Measurements from ENCODE around the gene RAB40C. TPM values are rescaled to one million over a fixed set of nuclear protein-coding genes. Genes with fewer than 3 reads are reported as not detected.

The RAB40C gene
- total RNA-seq, 1 donor from 2014 or later = 24.2 TPM

DNA sequence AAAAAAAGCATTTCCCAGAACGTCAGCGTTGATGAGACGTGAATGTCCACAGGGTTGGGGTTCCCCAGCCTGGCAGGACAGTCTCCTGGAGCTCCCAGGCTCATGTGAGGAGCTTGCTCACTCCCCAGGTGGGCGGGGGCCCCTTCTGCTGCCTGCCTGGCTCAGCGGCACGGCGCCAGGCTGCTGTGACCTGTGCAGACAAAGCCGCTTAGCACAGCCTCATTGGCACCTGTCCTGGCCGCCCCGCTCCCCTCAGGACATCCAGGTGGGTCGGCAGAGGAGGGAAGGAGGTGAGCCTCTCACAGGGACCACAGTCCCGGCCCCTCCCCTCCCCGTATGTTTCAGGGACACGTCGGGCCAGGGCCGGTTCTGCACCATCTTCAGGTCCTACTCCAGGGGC, 28.0 kb downstream of the RAB40C start:
- no peak for DNase-seq

DNA sequence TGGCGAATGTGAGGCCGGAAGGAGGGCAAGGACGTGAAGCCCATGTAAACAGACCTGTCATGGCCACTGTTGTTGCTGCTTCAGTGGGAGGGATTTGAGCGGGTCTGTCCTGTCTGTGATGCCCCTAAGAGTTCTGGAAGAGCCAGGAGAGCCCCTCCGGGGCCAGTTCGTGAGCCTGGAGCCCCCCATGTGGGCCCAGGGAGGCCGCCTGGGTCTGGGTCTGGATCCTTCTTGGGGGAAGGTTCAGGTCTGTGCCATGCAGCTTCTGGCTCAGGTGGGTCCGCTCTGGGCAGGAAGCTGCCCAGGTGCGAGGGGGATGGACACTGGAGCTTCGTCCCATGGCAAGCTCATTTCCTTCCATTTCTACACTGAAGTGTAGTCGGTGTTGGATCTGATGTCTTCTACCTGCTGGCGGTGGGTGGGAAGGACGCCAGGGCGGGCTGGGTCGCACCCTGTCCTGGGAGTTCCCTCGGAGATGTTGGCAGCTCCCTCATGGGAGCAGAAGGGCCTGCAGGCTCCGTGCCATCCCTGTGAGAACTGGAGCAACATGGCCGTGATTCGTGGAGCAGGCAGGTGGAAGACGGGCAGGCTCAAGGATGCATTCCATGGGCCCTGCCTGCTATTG, 29.7 kb downstream of the RAB40C start:
- DNase-seq = no peak

DNA sequence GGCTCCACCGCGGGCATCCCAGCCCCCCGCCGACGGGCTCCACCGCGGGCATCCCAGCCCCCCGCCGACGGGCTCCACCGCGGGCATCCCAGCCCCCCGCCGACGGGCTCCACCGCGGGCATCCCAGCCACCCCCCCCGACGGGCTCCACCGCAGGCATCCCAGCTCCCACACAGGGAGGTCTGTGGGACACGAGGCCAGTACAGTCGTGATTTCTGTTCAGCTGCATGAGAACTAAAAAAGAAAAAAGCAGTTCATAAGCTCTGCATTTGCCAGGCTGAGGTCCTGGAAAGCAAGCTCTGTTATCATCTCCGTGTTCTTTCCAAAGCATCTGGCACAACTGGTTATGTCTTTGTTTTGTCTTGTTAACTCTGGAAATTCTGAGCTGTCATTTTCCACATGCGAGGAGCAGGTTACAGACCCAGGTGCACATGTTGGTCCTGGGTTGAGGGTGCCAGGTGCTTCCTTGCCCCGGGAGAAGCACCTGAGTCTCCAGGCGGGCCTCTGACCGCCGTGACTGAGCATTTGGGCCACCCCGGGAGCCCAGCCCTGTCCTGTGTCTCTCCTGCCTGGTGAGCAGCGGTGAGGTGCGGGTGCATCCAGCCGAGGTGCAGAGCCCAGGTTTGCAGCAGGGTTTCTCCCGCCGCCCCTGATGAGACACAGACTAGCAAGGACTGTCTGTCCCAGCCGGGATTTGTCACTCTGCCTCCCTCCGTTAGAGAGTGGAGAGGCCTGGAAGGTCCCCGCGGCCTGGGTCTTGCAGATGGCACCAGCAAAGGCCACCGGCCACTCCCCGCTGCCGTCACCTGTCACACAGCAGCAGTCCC, 31.0 kb downstream of the RAB40C start:
- no peak for DNase-seq

DNA sequence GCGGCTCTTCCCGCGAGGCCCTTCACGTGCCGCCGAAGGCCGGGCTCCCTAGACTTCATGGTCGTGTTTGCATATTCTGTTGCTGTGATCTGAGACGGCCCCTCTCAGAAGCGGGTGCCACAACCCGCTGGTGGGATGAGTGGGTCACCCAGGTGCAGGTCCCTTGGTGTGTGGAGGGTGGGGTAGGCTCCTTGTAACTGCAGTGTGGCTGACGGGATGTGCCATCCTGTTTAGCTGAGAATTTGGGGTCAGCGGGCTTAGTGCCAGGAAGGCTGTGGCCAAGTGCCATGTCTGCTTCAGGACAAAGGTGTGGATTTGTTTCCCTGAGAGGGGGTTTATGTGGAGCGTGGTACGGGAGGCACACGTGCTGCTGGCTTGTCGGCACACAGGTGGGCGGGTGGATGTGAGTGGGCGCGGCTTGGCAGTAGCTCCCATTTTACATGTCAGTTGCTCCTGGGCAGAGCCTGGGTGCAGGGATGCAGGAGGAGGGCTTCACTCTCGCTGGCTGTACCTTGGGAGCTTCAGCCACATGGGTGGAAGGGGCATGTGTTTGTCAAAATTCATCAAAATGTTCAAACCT, 31.8 kb downstream of the RAB40C start:
- no peak for DNase-seq

DNA sequence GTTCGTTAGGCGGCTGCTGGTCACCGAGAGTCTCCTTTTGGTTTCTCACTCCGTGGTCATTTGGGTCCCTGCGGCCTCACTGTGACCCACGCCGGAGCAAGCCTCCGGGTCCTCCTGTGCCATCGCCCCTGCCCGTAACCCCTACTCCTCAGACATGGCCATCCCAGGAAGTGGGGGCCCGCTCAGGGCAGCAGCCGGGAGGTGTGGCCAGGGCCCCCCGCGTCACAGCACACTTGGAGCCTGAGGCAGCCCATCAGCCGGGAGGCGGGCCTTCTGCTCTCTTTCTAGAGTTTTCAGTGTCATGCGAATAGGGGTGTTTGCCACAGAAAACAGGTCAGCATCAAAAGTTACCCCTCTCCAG, 33.0 kb downstream of the RAB40C start:
- DNase-seq = no peak

DNA sequence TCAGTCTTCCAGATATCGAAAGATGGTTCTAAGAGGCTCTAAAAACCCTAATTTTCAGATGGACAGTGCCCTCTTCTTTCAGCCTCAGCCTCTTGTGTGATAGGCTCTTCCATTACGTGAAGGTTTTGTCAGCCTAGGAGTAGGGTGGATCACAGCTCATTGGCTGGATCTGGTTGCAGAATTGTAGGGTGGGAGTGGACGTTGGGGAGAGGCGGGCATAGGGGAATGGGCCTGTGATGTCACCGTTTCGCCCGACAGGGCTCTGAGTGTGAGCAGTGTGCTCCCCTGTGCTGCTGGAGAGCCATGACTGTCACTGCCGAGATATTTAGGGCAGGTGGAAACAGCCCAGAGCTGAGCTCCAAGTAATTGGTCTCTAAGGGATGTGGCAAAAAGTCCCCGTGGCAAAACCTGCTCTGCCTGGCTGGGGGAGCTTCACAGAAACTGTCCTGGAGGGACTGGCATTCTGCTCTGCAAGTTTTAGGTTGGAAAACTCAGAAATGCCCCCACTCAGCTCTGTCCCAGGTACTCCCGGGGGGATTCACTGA, 34.7 kb downstream of the RAB40C start:
- no peak for DNase-seq

DNA sequence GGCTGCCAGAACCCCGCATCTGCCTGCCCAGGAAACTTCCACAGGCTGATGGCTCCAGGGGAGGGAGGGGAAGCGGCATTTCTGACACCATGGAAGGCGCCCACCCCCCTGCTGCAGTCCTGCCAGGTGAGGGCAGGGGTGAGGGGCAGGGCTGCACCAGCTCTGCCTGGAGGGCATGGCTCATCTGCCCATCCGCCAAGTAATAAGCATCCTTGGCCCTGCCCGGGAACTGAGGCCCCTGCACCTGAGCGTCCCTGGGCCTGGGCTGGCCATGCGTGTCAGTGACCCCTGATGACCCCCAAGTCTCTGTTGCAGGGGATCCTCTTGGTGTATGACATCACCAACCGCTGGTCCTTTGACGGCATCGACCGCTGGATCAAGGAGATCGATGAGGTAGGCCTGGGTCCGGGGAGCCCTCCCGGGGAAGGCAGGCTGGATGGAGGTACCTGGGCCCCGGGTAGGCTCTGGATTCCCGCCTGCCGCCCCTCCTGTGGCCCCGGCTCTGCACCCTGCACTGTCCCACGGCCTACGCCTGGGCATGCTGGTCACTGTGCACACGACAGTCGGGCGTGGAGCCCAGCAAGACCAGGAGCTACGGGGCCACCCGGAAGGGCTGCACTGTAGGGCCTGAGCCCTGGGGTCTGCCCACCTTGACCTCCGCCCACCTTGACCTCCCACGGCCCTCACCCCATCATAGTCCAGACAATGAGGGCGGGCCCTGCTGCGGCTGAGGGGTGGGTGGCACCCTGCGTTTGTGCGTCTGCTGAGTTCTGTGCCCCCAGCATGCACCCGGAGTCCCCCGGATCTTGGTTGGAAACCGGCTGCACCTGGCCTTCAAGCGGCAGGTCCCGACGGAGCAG, 35.5 kb downstream of the RAB40C start:
- no peak for DNase-seq

DNA sequence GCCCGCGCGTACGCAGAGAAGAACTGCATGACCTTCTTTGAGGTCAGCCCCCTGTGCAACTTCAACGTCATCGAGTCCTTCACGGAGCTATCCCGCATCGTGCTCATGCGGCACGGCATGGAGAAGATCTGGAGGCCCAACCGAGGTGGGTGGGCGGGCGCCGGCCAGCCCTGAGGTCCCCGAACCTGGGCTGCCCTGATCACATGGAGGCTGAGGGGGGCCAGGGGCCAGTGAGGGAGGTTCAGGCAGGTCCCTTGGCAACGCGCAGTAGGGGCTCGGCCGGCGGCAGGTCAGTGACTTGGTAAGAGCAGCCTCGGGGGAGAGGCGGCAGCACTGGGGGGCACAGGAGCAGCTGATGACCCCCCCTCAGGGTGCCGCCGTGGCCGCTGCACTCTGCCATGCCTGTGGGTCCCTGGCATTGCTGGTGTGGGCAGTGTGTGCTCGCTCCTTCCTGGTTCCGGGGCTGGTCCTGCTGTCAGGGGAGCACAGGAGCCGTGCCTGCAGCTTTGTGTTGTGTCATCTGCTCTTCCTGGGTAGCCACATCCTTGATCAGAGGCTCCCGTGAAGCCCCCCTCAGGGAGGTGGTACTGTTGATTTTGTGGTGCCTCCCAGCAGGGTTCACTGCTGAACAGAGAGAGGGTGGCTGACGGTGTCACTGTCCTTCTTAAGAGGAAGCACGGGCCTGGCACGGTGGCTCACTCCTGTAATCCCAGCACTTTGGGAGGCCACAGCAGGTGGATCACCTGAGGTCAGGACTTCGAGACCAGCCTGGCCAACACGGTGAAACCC, 36.3 kb downstream of the RAB40C start:
- no peak for DNase-seq

DNA sequence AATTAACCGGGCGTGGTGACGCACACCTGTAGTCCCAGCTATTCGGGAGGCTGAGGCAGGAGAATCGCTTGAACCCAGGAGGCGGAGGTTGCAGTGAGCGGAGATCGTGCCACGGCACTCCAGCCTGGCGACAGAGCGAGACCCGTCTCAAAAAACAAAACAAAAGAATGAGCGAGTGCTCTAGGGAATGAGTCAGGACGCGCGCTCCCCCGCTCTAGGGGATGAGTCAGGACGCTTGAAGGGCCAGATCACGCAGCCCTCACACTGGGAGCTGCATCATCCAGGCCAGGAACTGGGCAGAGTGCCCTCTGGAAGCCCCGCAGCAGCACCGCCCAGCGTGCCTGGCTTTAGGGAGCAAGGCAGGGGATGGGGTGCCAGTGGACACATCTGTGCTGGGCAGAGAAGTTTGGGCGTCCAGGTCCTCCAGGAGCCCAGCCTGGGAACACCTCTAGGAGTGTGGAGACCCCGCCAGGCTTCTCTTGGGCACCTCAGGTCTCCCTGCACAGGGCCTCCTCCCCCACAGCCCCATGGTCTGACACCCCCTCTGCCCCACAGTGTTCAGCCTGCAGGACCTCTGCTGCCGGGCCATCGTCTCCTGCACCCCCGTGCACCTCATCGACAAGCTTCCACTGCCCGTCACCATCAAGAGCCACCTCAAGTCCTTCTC, 37.1 kb downstream of the RAB40C start:
- DNase-seq = peak; percentile 53

DNA sequence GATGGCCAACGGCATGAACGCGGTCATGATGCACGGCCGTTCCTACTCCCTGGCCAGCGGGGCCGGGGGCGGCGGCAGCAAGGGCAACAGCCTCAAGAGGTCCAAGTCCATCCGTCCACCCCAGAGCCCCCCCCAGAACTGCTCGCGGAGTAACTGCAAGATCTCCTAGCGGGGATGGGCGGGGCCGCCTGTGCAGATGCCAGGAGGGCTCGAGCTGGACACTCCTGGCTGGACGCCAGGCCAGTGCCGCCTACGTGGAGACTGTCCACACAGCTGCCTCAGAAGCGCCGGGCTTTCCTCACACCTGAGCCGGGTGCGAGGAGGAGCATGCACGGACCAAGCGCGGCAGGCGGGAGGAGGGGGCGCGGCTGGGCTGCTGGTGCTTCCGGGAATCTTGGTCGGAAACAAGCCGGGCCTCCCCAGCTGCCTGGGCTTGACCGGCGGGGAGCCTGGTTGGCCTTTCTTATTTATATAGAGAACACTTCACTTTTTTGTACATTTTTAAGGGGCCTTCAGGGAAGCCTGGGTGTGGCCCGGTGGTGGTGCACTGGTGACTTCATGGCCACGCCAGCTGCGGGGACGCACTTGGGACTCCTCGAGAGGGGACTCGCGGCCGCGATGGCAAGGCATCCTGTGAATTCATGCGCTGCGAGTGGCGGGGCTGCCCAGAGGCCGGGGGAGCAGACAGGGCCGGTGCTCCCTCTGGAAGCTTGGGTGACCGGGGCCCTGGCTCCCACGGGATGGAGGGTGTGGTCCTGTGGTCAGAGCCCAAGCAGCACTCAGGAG, 37.8 kb downstream of the RAB40C start:
- DNase-seq = no peak

DNA sequence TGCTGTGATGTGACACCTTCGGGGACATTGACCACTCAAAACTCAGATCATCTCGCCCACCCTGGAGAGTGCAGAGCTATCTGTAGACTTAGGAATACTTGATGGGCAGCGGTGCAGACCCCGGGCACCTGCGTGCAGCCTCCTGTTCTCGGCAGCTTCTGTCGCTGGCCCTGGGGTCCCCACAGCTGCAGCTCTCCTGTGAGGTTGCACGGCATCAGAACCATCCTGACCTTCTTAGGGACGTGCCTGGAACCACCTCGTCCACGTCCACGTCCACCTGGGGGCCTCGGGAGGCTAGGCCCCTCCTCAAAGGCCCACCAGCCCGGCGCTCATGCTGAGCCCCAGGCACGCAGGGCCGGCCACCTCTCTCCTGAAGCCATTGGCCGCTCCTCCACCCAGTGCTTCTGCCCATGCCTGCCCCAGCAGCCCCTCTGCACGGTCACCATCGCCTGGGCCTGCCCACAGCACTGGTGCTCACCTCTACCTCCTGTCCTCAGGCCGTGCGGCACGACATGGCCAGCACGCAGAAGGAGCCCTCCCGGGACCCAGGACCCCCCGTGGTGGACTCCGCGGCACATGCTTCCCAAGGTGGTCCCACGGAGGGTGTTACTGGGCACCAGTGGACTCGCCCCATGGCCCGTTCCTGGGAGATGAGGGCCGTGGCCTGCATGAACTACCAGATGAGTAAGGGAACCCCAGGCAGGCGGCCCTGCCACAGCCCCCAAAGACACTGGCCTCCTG, 38.6 kb downstream of the RAB40C start:
- no peak for DNase-seq

DNA sequence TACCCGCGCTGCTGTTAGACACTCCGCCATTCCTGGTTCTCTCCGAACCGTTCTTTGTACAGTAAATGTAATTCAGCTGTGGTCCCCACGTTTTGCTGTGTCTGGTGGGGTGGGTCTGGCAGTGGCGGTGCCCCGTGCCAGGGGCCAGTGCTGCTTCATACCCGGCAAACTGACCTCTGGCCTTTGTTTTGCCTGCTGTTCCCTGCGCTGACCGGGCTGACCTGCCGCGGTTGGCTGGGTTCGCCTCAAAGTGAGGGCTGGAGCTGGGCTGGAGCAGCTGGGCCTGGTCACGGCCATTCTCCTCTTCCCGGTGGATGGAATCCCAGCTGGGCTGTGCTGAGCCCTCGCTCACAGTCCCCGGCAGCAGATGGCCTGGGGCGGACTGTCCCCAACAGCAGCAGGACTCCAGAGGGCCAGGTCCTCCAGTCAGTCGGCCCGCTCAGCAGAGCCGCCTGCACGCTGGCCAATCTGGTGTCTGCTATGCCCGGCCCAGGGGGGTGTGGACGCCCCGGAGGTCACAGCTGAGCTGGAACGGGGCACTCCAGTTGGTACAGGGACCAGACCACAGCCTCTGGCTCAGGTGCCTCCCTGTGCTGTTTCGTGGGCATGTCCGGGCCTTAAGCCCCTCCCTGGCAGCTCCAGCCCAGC, 39.4 kb downstream of the RAB40C start:
- DNase-seq = no peak

DNA sequence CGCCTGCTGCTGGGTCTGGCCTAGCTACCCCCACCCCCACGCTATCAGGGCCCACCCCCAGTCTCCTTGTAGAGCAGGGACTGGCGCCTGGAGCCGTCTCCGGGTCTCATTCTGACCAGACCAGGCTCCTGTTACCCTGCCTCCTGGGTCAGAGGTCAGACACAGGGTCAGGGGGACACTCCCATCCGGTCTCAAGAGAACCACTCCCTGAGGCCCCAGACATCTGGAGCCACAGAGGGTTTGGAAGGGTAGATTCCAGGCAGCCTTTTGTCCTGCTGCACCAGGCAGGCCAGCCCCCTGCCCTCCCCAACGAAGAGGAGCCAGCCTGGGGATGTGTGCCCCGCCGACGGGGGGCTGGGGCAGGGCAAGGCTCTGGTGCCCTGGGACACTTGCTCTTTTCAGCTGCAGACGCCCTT, 40.0 kb downstream of the RAB40C start:
- DNase-seq = no peak

DNA sequence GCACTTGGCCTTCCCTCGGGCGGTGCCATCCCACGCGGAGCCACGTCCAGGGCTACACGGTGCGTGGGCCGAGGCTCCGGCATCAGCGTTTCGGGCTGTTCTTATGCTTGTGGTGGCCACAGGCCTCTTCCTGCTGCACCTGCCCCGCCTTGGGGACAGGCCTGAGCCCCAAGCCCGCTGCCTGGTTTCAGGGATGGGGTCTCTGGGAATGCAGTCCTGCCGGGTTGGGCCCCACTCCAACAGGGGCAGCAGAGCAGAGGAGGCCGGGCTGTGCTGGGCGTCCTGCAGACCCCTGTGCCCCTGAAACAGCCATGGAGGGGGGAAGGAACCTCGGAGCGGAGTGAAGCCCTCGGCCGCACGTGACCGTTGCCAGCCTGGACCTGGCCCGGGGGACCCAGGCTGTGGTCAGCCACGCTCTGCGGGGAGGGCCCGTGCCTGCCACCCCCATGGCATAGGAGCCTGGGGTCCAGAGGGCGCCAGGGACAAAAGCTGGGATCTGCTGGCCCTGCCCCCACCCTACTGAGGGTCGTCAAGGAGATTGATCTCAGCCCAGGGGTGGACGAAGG, 40.5 kb downstream of the RAB40C start:
- no peak for DNase-seq

DNA sequence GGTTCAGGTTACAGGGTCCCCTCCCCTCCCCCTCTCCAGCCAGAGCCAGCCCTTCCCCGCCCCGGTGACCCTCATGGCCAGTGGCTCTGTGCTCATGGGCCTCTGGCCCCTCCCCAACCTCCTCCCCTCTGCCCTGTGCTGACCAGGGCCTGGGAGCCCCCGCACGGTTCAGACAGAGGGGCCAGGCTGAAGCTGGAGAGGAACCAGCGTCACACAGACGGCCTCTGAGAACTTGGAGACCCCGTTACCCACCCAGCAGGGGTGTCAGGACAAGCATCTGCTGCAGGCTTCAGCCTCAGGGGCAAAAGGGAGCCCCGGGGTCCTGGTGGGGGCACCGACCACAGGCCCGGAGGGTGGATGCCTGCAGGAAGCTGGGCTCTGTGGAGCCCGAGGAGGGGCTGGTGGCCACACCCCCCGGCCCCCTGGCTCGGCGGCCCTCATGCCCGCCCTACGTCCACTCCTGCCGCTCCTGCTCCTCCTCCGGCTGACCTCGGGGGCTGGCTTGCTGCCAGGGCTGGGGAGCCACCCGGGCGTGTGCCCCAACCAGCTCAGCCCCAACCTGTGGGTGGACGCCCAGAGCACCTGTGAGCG, 41.0 kb downstream of the RAB40C start, which contains the start of gene WFIKKN1:
TSS of gene WFIKKN1 (plus strand) at position 171 of the 591 bp plus-strand sequence. CDS start at position 440, 269 bp downstream.
- no peak for DNase-seq

DNA sequence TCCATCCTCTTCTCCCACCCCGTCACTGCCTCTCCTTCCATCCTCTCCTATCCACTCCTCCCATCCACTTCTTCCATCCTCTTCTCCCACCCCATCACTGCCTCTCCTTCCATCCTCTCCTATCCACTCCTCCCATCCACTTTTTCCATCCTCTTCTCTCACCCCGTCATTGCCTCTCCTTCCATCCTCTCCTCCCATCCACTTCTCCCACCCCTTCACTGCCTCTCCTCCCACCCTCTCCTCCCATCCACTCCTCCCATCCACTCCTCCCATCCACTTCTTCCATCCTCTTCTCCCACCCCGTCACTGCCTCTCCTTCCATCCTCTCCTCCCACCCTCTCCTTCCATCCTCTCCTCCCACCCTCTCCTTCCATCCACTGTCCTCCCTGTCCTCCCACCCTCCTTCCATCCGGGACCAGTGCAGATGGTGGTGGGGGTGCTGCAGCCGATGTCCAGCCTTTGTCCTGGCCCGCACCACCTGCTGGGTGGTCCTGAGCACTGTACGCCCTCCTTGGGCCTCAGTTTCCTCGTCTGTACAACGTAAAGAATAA, 42.0 kb downstream of the RAB40C start:
- no peak for DNase-seq

DNA sequence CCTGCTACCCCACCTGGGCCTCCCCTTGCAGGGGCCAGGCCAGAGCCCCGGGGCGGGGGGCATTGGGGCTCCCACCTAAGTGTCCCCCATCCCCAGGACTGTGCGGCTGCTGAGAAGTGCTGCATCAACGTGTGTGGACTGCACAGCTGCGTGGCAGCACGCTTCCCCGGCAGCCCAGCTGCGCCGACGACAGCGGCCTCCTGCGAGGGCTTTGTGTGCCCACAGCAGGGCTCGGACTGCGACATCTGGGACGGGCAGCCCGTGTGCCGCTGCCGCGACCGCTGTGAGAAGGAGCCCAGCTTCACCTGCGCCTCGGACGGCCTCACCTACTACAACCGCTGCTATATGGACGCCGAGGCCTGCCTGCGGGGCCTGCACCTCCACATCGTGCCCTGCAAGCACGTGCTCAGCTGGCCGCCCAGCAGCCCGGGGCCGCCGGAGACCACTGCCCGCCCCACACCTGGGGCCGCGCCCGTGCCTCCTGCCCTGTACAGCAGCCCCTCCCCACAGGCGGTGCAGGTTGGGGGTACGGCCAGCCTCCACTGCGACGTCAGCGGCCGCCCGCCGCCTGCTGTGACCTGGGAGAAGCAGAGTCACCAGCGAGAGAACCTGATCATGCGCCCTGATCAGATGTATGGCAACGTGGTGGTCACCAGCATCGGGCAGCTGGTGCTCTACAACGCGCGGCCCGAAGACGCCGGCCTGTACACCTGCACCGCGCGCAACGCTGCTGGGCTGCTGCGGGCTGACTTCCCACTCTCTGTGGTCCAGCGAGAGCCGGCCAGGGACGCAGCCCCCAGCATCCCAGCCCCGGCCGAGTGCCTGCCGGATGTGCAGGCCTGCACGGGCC, 42.8 kb downstream of the RAB40C start:
- DNase-seq = no peak

All from occipital lobe (tissue), 2 donors.